ENCODE data around the gene GPR142. TPM values are rescaled to one million over a fixed set of nuclear protein-coding genes. Genes with fewer than 3 reads are reported as not detected.

Gene GPR142
- total and polyA plus RNA-seq, 2 of the 13 experiments (the other 11 are each of a cell fraction or from before 2014, with no cell fraction given), result not detected

DNA sequence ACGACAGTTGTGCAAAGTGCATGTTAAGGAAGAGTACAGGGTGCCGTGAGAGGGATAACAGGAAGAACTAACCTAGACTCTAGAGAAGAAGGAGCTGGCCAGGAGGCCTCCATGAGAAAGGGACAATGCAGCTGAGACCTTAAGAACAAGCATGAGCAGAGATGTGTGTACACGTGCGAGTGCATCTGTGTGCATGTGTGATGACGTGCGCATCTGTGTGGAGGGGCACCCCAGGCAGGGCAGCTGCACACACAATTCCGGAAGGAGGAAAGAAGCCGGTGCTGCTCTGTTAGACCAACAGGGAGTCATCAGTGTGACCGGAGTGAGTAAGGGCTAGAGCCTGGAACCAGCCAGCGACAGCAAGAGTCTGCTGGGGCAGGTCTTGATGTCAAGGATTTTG lies 48.9 kb upstream of the GPR142 start:
- WGBS (ENCODE audit: low lambda C conversion rate), result 47% methylated on average over 10 of the region's 10 CpGs
- H3K27ac ChIP-seq (ENCODE audit: extremely low read length, insufficient read depth, low read length), result no peak overlapping the region
- H3K9me3 ChIP-seq (ENCODE audit: low read length), result no peaks in the 10 kb centered on the region; the same call in 1 of the 2 replicates
- H3K9ac ChIP-seq (ENCODE audit: insufficient read depth, low read depth, low read length), result no peak overlapping the region
- CTCF ChIA-PET (ENCODE audit: low intra/inter-chr PET ratio, low total read pairs), result no interaction called here
- BruUV-seq (replicated peaks), result no TSS peak
- no peak for DNase-seq (ENCODE audit: low spot score)
- peaks cover 4 to 36% of the 10 kb centered on the region in 2 experiments for H3K27me3 ChIP-seq (ENCODE audit: control insufficient read depth in 1 of 2, insufficient read depth in 2 of 2, low read length in 2 of 2)
- intact Hi-C loops (cut with micrococcal nuclease; ENCODE audit: unreplicated experiment) (no loop called here), in situ Hi-C loops (cut with HindIII; ENCODE audit: extremely low pct_ligation_motif_present, low pct_unique_long_range_greater_than_20kb) (no loop called here)
- no peaks in the 10 kb centered on the region for H3K4me1 ChIP-seq (ENCODE audit: insufficient read depth, low read length)
- no peak for FAIRE-seq
- no peak for ATAC-seq
- TF ChIP-seq, protein P1, sequence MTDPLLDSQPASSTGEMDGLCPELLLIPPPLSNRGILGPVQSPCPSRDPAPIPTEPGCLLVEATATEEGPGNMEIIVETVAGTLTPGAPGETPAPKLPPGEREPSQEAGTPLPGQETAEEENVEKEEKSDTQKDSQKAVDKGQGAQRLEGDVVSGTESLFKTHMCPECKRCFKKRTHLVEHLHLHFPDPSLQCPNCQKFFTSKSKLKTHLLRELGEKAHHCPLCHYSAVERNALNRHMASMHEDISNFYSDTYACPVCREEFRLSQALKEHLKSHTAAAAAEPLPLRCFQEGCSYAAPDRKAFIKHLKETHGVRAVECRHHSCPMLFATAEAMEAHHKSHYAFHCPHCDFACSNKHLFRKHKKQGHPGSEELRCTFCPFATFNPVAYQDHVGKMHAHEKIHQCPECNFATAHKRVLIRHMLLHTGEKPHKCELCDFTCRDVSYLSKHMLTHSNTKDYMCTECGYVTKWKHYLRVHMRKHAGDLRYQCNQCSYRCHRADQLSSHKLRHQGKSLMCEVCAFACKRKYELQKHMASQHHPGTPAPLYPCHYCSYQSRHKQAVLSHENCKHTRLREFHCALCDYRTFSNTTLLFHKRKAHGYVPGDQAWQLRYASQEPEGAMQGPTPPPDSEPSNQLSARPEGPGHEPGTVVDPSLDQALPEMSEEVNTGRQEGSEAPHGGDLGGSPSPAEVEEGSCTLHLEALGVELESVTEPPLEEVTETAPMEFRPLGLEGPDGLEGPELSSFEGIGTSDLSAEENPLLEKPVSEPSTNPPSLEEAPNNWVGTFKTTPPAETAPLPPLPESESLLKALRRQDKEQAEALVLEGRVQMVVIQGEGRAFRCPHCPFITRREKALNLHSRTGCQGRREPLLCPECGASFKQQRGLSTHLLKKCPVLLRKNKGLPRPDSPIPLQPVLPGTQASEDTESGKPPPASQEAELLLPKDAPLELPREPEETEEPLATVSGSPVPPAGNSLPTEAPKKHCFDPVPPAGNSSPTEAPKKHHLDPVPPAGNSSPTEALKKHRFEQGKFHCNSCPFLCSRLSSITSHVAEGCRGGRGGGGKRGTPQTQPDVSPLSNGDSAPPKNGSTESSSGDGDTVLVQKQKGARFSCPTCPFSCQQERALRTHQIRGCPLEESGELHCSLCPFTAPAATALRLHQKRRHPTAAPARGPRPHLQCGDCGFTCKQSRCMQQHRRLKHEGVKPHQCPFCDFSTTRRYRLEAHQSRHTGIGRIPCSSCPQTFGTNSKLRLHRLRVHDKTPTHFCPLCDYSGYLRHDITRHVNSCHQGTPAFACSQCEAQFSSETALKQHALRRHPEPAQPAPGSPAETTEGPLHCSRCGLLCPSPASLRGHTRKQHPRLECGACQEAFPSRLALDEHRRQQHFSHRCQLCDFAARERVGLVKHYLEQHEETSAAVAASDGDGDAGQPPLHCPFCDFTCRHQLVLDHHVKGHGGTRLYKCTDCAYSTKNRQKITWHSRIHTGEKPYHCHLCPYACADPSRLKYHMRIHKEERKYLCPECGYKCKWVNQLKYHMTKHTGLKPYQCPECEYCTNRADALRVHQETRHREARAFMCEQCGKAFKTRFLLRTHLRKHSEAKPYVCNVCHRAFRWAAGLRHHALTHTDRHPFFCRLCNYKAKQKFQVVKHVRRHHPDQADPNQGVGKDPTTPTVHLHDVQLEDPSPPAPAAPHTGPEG (CRISPR knock-in tag; IDR thresholded peaks at IDR 0.05), result no peak
- no peak for TF ChIP-seq RARG (CRISPR knock-in tag; IDR thresholded peaks at IDR 0.05; ENCODE audit: low read depth)
- no peak for TF ChIP-seq FOXA3 (CRISPR knock-in tag; IDR thresholded peaks at IDR 0.05)
- TF ChIP-seq ZFP41 (CRISPR knock-in tag; IDR thresholded peaks at IDR 0.05; ENCODE audit: borderline replicate concordance), result no peak
- TF ChIP-seq ZFP62 (CRISPR knock-in tag; IDR thresholded peaks at IDR 0.05), result no peak
- TF ChIP-seq ZNF720 (CRISPR knock-in tag; IDR thresholded peaks at IDR 0.05), result no peak
- TF ChIP-seq FOXC1 (CRISPR knock-in tag; IDR thresholded peaks at IDR 0.05; ENCODE audit: borderline replicate concordance), result no peak
- no peak for TF ChIP-seq ATM (IDR thresholded peaks at IDR 0.05; ENCODE audit: borderline replicate concordance)
- no peak for TF ChIP-seq ZNF546 (CRISPR knock-in tag; conservative IDR thresholded peaks at IDR 0.05)
- TF ChIP-seq MNT (IDR thresholded peaks at IDR 0.05), result no peak
- TF ChIP-seq, protein P2, sequence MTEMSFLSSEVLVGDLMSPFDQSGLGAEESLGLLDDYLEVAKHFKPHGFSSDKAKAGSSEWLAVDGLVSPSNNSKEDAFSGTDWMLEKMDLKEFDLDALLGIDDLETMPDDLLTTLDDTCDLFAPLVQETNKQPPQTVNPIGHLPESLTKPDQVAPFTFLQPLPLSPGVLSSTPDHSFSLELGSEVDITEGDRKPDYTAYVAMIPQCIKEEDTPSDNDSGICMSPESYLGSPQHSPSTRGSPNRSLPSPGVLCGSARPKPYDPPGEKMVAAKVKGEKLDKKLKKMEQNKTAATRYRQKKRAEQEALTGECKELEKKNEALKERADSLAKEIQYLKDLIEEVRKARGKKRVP (CRISPR knock-in tag; IDR thresholded peaks at IDR 0.05), result no peak
- no peak for TF ChIP-seq FOXM1 (CRISPR knock-in tag; IDR thresholded peaks at IDR 0.05)
- no peak for TF ChIP-seq WIZ (CRISPR knock-in tag; IDR thresholded peaks at IDR 0.05)
- no peak for TF ChIP-seq NR3C1 (CRISPR knock-in tag; IDR thresholded peaks at IDR 0.05)
- TF ChIP-seq CHD2 (IDR thresholded peaks at IDR 0.05; ENCODE audit: low read depth, low read length), result no peak
- TF ChIP-seq, protein P3, sequence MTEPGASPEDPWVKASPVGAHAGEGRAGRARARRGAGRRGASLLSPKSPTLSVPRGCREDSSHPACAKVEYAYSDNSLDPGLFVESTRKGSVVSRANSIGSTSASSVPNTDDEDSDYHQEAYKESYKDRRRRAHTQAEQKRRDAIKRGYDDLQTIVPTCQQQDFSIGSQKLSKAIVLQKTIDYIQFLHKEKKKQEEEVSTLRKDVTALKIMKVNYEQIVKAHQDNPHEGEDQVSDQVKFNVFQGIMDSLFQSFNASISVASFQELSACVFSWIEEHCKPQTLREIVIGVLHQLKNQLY (CRISPR knock-in tag; IDR thresholded peaks at IDR 0.05), result no peak
- no peak overlapping the region for H3K4me3 ChIP-seq (replicated peaks in 1 of 3; ENCODE audit: insufficient read depth in 1 of 3, low read depth in 2 of 3, low read length in 3 of 3)
- no peaks in the 10 kb centered on the region for H4K20me1 ChIP-seq (ENCODE audit: insufficient read depth, low read length)
- H3K36me3 ChIP-seq (replicated peaks in 1 of 2; ENCODE audit: control insufficient read depth in 1 of 2, insufficient read depth in 2 of 2, low read length in 2 of 2), result no peaks in the 10 kb centered on the region
- no peak overlapping the region for H3K4me2 ChIP-seq (ENCODE audit: low read depth, low read length)
- POLR2A ChIA-PET, result no interaction called here
- no peak overlapping the region for H2AFZ ChIP-seq (ENCODE audit: low read length)
- no peaks in the 10 kb centered on the region for H3K79me2 ChIP-seq (ENCODE audit: insufficient read depth, low read length)

Measured in HepG2 (cell line).